Prostate gland (tissue), 2 donors: ENCODE measurements around the gene SOX2. TPM values are rescaled to one million over a fixed set of nuclear protein-coding genes. Genes with fewer than 3 reads are reported as not detected.

Experiments
- DNase-seq: peaks from one replicate; pipeline ENCODE4 v3.0.0-alpha.2; 2019; ENCODE audit warnings: low spot score
- H3K27ac ChIP-seq, 2 donors: fragments of 200-600 bp; sonication (generic); 2 replicates each; pipeline ENCODE4 v1.5.1; 2017 to 2019
- H3K27me3 ChIP-seq: fragments of 200-600 bp; sonication (generic); replicated peaks from 2 replicates; pipeline ENCODE4 v1.5.1; 2019; ENCODE audit not compliant: insufficient read depth
- H3K36me3 ChIP-seq, 2 donors: fragments of 200-600 bp; sonication (generic); 1 replicate in 1 of 2; 2 replicates in 1 of 2; pipeline versions ENCODE4 v1.5.1 to v1.8.1; 2017 to 2019
- H3K4me1 ChIP-seq: fragments of 200-600 bp; sonication (generic); replicated peaks from 2 replicates; pipeline ENCODE4 v1.5.1; 2019
- H3K4me3 ChIP-seq, 2 donors: fragments of 200-600 bp; sonication (generic); 2 replicates each; pipeline ENCODE4 v1.5.1; 2017 to 2019
- H3K9me3 ChIP-seq: fragments of 200-600 bp; sonication (generic); 2 replicates; pipeline ENCODE4 v1.5.1; 2017
- CTCF ChIP-seq, 4 experiments: fragments of 200-600 bp in 2 of 4; fragments of 450-650 bp in 2 of 4; sonication (generic) in 2 of 4; IDR thresholded peaks; 1 replicate in 3 of 4; 2 replicates in 1 of 4; pipeline ENCODE4 v1.5.1; 2016 to 2019; ENCODE audit warnings: antibody characterized with exemption in 4 of 4, mild to moderate bottlenecking in 2 of 4, moderate library complexity in 2 of 4
- POLR2A ChIP-seq: fragments of 450-650 bp; IDR thresholded peaks from one replicate; pipeline ENCODE4 v1.6.1; 2016; ENCODE audit warnings: antibody characterized with exemption, mild to moderate bottlenecking
- POLR2AphosphoS5 ChIP-seq: sonication (generic); formaldehyde crosslinking; IDR thresholded peaks from one replicate; pipeline ENCODE4 v1.6.1; 2017; ENCODE audit warnings: antibody characterized with exemption
- WGBS: methylation state at CpG from one replicate; pipeline ENCODE4 v1.1.5; 2018; 5-methylcytosine and 5-hydroxymethylcytosine counted together
- intact Hi-C: fragments of 100-400 bp; cut with DNase I; formaldehyde crosslinking; loops from one replicate; pipeline ENCODE4 v1.14.2; 2022
- total RNA-seq, 2 donors: library from RNA; depleted of rRNA; stranded (reverse); fragments of >200 nt; gene quantifications; one replicate each; pipeline ENCODE4 v1.1.0, GENCODE V29; 2016

Gene SOX2
- total RNA-seq, 2 donors from 2014 or later = 10.5 to 17.8 TPM

- H3K4me1 ChIP-seq = peaks cover 3% of the 10 kb centered on the region
- WGBS = 21% methylated on average over 14 of the region's 14 CpGs
- no peaks in the 10 kb centered on the region for H3K9me3 ChIP-seq
- TF ChIP-seq POLR2AphosphoS5 = no peak
- no peak for TF ChIP-seq CTCF (IDR thresholded peaks at IDR 0.05)
- TF ChIP-seq POLR2A = no peak
- H3K27me3 ChIP-seq = peaks cover 39% of the 10 kb centered on the region
- intact Hi-C loops = no loop called here
- no peaks in the 10 kb centered on the region for H3K36me3 ChIP-seq
- H3K4me3 ChIP-seq = no peak overlapping the region
- H3K27ac ChIP-seq = no peak overlapping the region
- no peak for DNase-seq
Observed at GRCh38 chr3:181699171-181699903, 12.4 kb upstream of the SOX2 start.

GRCh38 chr3:181700168-181701087 lies 11.3 kb upstream of the SOX2 start:
- DNase-seq = peak; percentile 61
- intact Hi-C loops = no loop called here
- Histone ChIP-seq H3K27me3 (peaks cover 42% of the 10 kb centered on the region), H3K27ac (no peak overlapping the region), H3K36me3 (no peaks in the 10 kb centered on the region), H3K4me1 (peaks cover 3% of the 10 kb centered on the region), H3K4me3 (no peak overlapping the region), H3K9me3 (no peaks in the 10 kb centered on the region)
- WGBS = 8% methylated on average over 17 of the region's 17 CpGs
- TF ChIP-seq POLR2AphosphoS5 (peak; percentile 54), CTCF (IDR thresholded peaks at IDR 0.05) (peak; percentile 63 to 78 (median 69)), POLR2A (no peak)

- 12% methylated on average over 5 of the region's 5 CpGs for WGBS
- no peak for DNase-seq
- intact Hi-C loops = no loop called here
- H3K9me3 ChIP-seq = no peaks in the 10 kb centered on the region
- no peaks in the 10 kb centered on the region for H3K36me3 ChIP-seq
- H3K27me3 ChIP-seq = peaks cover 40% of the 10 kb centered on the region
- H3K4me3 ChIP-seq = no peak overlapping the region
- no peak for TF ChIP-seq CTCF (IDR thresholded peaks at IDR 0.05)
- peaks cover under 1% of the 10 kb centered on the region for H3K4me1 ChIP-seq
- no peak overlapping the region for H3K27ac ChIP-seq
Observed at GRCh38 chr3:181701096-181701495, 10.6 kb upstream of the SOX2 start.

- no peaks in the 10 kb centered on the region for H3K9me3 ChIP-seq
- peaks cover 33% of the 10 kb centered on the region for H3K27me3 ChIP-seq
- TF ChIP-seq CTCF (IDR thresholded peaks at IDR 0.05) (no peak), POLR2A (no peak), POLR2AphosphoS5 (no peak)
- no peaks in the 10 kb centered on the region for H3K36me3 ChIP-seq
- DNase-seq = no peak
- H3K27ac ChIP-seq = no peak overlapping the region
- no peaks in the 10 kb centered on the region for H3K4me1 ChIP-seq
- WGBS = 21% methylated on average over 44 of the region's 44 CpGs
- no peak overlapping the region for H3K4me3 ChIP-seq
- intact Hi-C loops = no loop called here
Observed at GRCh38 chr3:181703601-181704420, 7.9 kb upstream of the SOX2 start.
